T-helper 2 cell treated with Interferon-gamma antibody and Interleukin-4, amounts not matched to agents 5 μg/mL and 100 μg/mL, for 36 hours (primary cell): ENCODE data around the gene ARIH1.
"Not testable (repeated sequence)": the region's sequence is repeated elsewhere in the genome, so short reads cannot be mapped to it uniquely, and the experiment has no call there.

ENCODE experiments used
- DNase-seq: peaks from one replicate; pipeline ENCODE4 v3.0.0; 2021; ENCODE audit warnings: low spot score
- H3K27ac Mint-ChIP-seq: one replicate; pipeline ENCODE4 v1.8.0; 2021; ENCODE audit warnings: mild to moderate bottlenecking, mixed read lengths
- H3K27me3 Mint-ChIP-seq: one replicate; pipeline ENCODE4 v1.8.0; 2021; ENCODE audit warnings: low read depth, mixed read lengths
- H3K36me3 Mint-ChIP-seq: one replicate; pipeline ENCODE4 v1.8.0; 2021; ENCODE audit warnings: low read depth, mixed read lengths
- H3K4me1 Mint-ChIP-seq: one replicate; pipeline ENCODE4 v1.8.0; 2021; ENCODE audit warnings: low read depth, mixed read lengths
- H3K4me3 Mint-ChIP-seq: one replicate; pipeline ENCODE4 v1.8.0; 2022; ENCODE audit warnings: mild to moderate bottlenecking, moderate library complexity, mixed read lengths
- H3K9me3 Mint-ChIP-seq: one replicate; pipeline ENCODE4 v1.8.0; 2021; ENCODE audit warnings: mixed read lengths

Gene ARIH1

GRCh38 chr15:72615533-72616233 lies 141.6 kb downstream of the ARIH1 start:
- not testable (repeated sequence) for H3K27ac Mint-ChIP-seq, H3K9me3 Mint-ChIP-seq, DNase-seq, H3K36me3 Mint-ChIP-seq, H3K4me3 Mint-ChIP-seq, H3K27me3 Mint-ChIP-seq, H3K4me1 Mint-ChIP-seq

- no peaks in the 10 kb centered on the region for H3K36me3 Mint-ChIP-seq
- no peak for DNase-seq
- H3K27me3 Mint-ChIP-seq, result peaks cover 4% of the 10 kb centered on the region
- no peak overlapping the region for H3K27ac Mint-ChIP-seq
- no peak overlapping the region for H3K4me3 Mint-ChIP-seq
- no peaks in the 10 kb centered on the region for H3K9me3 Mint-ChIP-seq
- H3K4me1 Mint-ChIP-seq, result no peaks in the 10 kb centered on the region
Observed at GRCh38 chr15:72616491-72617210, 142.5 kb downstream of the ARIH1 start.

GRCh38 chr15:72623854-72624253 lies 149.7 kb downstream of the ARIH1 start:
- DNase-seq, H3K27me3 Mint-ChIP-seq, H3K9me3 Mint-ChIP-seq, H3K36me3 Mint-ChIP-seq, H3K27ac Mint-ChIP-seq, H3K4me3 Mint-ChIP-seq, H3K4me1 Mint-ChIP-seq: not testable (repeated sequence)

- H3K27ac Mint-ChIP-seq, H3K9me3 Mint-ChIP-seq, H3K4me1 Mint-ChIP-seq, H3K36me3 Mint-ChIP-seq, DNase-seq, H3K4me3 Mint-ChIP-seq, H3K27me3 Mint-ChIP-seq: not testable (repeated sequence)
Observed at GRCh38 chr15:72626153-72626552, 152.0 kb downstream of the ARIH1 start.

- H3K36me3 Mint-ChIP-seq, H3K4me3 Mint-ChIP-seq, H3K27ac Mint-ChIP-seq: not testable (repeated sequence)
Observed at GRCh38 chr15:72628249-72629067, 154.3 kb downstream of the ARIH1 start.

DNA sequence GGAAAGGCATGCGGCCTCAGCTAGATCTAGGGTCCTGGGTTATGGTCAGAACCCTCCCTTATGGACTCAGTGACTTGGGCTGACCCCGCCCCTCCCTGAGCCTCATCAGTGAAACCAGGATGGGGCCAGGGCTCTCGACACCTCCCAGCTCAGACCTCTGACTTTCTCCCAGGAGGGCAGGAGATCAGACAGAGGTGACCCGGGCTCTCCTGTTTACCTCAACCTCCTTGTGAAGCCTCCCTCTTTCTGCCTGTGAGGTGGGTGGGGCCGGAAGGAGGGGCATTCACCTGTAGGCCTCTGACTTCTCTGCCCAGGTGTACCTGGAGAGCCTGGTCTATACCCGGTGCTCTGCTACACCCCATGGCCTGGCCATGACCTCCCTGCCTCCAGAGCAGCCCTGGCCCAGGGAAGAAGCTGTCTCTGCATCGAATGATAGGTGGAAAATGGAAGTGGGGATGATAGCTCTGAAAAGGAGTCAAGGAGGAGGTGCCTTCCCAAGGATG lies 155.0 kb downstream of the ARIH1 start:
- H3K36me3 Mint-ChIP-seq, DNase-seq, H3K27me3 Mint-ChIP-seq, H3K4me1 Mint-ChIP-seq, H3K4me3 Mint-ChIP-seq, H3K9me3 Mint-ChIP-seq, H3K27ac Mint-ChIP-seq: not testable (repeated sequence)

More at GRCh38 chr15:72628249-72629067, 154.3 kb downstream of the ARIH1 start:
- H3K9me3 Mint-ChIP-seq, H3K4me1 Mint-ChIP-seq, DNase-seq, H3K27me3 Mint-ChIP-seq: not testable (repeated sequence)

GRCh38 chr15:72636519-72637282 lies 162.6 kb downstream of the ARIH1 start:
- H3K36me3 Mint-ChIP-seq, H3K4me1 Mint-ChIP-seq, H3K9me3 Mint-ChIP-seq, H3K27ac Mint-ChIP-seq, H3K27me3 Mint-ChIP-seq: not testable (repeated sequence)
- H3K4me3 Mint-ChIP-seq, result peak overlapping the region; percentile 36
- DNase-seq, result peak; percentile 73

- not testable (repeated sequence) for H3K4me3 Mint-ChIP-seq, H3K9me3 Mint-ChIP-seq, H3K27ac Mint-ChIP-seq, H3K27me3 Mint-ChIP-seq, DNase-seq, H3K36me3 Mint-ChIP-seq, H3K4me1 Mint-ChIP-seq
Observed at GRCh38 chr15:72639759-72640483, 165.8 kb downstream of the ARIH1 start.

GRCh38 chr15:72642271-72642670 lies 168.1 kb downstream of the ARIH1 start:
- not testable (repeated sequence) for H3K27me3 Mint-ChIP-seq, H3K4me3 Mint-ChIP-seq, H3K9me3 Mint-ChIP-seq, H3K36me3 Mint-ChIP-seq, H3K27ac Mint-ChIP-seq, H3K4me1 Mint-ChIP-seq, DNase-seq

GRCh38 chr15:72648631-72649253 lies 174.6 kb downstream of the ARIH1 start:
- H3K4me3 Mint-ChIP-seq, H3K4me1 Mint-ChIP-seq, H3K27me3 Mint-ChIP-seq, H3K27ac Mint-ChIP-seq, H3K36me3 Mint-ChIP-seq, H3K9me3 Mint-ChIP-seq, DNase-seq: not testable (repeated sequence)
